HG02970 (cell line): ENCODE results near the gene KREMEN2.

Experiments
- ATAC-seq: cut with Tn5 transposase; IDR thresholded peaks from one replicate; pipeline ENCODE4 v1.9.1; 2021; ENCODE audit warnings: mild to moderate bottlenecking, moderate library complexity, moderate number of reproducible peaks; ENCODE audit not compliant: unreplicated experiment, low FRiP score

KREMEN2 gene

GRCh38 chr16:2963074-2963722 is 877 bp upstream of the KREMEN2 start:
- ATAC-seq: no peak

DNA sequence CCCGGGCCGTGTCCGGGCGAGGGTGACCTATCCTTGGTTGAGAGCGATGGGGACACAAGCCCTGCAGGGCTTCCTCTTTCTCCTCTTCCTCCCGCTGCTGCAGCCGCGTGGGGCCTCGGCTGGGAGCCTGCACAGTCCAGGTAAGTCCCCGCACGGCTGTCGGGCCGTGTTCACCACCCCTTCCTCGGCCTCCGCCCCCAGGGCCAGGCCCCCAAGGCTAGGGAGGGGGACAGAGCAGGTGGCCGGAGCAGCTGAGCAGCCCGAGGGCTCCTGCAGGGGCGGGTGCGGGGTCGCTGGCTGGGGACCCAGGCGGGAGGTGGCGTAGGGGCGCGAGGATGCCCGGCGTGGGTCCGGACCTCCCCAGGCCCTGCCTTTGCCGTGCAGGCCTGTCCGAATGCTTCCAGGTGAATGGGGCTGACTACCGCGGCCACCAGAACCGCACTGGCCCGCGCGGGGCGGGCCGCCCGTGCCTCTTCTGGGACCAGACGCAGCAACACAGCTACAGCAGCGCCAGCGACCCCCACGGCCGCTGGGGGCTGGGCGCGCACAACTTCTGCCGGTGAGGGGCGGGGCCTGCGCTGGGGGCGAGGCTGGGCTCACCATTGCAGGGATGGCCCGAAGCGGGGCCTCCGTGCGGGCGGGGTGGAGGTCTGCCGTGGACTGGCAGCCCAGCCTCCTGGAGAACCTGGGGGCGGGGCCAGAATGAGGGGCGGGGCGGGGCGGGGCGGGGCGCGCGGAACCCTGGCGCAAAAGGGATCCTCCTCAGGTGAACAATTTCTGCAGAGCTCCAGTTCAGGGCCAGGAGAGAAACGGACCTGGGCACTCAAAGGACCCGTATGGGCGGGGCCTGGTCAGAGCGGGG is 631 bp downstream of the KREMEN2 start:
- no peak for ATAC-seq

DNA sequence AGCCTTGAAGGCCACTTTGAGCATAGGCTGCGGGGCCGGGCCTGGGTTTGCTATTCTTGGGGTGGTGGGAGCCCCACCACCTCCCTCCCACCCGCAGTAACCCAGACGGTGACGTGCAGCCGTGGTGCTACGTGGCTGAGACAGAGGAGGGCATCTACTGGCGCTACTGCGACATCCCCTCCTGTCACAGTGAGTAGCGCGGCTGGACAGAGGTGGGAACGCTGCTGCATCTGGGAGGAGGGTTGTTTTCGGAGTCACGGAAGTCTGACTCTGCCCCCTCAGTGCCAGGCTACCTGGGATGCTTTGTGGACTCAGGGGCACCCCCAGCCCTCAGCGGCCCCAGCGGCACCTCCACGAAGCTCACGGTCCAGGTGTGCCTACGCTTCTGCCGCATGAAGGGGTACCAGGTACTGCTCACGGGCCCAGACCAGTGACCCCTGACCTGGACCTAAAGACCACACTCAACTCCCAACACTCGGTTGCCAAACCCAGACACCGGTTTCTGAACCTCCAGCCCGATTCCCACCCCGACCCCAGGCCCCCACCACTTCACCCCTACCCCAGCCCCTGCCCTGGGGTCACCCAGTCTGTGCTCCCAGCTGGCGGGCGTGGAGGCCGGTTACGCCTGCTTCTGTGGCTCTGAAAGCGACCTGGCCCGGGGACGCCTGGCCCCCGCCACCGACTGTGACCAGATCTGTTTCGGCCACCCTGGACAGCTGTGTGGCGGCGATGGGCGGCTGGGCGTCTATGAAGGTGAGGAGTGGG is 2.1 kb downstream of the KREMEN2 start:
- ATAC-seq: no peak

DNA sequence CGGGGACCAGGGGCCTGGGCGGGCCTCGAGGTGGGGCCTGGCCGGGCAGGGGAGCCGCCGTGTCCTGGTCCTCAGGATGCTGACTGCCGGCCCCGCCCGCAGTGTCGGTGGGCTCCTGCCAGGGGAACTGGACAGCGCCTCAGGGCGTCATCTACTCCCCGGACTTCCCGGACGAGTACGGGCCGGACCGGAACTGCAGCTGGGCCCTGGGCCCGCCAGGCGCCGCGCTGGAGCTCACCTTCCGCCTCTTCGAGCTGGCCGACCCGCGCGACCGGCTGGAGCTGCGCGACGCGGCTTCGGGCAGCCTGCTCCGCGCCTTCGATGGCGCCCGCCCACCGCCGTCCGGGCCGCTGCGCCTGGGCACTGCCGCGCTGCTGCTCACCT is 2.7 kb downstream of the KREMEN2 start:
- ATAC-seq: no peak

DNA sequence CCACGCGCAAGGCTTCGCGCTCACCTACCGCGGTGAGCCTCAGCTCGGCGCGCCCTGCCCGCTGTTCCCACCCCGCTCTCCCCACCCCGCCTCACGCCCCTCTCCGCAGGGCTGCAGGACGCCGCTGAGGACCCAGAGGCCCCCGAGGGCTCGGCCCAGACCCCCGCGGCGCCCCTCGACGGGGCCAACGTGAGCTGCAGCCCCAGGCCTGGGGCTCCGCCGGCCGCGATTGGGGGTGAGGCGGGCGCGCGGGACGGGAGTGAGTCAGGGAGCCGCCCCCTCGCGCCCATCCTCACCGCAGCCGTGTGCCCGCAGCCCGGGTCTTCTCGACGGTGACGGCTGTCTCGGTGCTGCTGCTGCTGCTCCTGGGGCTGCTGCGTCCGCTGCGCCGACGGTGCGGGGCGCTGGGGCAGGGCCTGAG is 3.1 kb downstream of the KREMEN2 start:
- ATAC-seq: no peak

GRCh38 chr16:2967721-2968161 is 3.7 kb downstream of the KREMEN2 start:
- no peak for ATAC-seq

DNA sequence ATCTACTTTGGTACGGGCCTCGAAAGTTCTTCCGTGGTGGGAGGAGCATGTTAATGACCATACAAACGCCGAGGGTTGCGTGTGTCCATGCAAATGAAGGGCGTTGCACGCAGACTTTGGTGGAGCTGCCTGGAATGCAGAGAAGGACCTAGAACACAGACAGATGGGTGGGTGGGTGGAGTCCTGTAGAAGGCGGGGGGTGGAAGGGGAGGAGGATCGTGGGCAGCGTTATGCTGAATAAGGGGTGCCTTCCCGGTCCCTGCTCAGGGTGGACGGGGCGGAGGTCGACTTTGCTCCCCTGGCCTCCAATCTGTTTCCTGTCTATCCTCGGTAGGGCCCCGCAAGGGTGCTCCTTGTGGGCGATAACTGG is 4.3 kb downstream of the KREMEN2 start:
- no peak for ATAC-seq

DNA sequence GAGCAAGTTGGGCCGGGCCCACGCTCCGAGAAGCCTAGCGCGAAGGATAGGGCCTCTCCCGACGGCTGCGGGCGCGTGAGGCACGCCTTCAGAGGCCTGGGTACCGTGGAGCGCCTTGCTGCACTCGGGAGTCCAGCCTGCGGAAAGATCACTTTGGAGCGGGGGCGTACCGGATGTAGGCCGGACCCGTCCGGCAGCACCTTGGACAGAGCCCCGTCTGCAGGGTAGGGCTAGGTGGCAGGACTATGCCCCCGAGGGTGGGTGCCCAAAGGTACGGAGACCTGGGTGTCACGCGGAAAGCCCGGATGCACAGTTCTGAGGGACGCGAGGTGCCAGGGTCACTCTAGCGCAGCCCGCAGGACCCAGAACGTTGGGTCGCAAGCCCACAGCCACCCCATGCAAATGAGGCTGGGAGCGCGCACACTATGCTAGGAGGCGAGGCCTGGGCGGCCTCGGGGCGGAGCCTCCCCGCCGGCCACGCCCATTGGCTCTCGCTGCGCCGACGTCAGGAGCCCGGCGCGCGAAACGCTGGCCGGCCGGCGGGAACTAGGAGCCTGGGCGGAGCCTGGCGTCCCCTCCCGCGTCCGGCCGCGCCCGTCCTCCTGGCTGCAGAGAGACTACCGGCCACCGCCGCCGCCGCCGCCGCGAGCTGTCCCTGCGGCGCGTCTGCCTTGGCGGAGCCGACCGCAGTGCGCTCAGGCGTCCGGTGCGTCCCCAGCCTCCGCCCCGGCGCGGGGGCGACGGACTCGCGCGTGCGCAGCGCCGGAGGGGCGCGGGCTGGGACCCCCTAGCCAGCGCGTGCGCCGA is 4.9 kb downstream of the KREMEN2 start, which contains the start of gene PAQR4:
TSS of gene PAQR4 (plus strand) at position 611 of the 807 bp plus-strand sequence. CDS start 327 bp downstream, outside the sequence.
- peak; percentile 63 for ATAC-seq

GRCh38 chr16:2969545-2970521 is 5.8 kb downstream of the KREMEN2 start:
- peak; percentile 33 for ATAC-seq

DNA sequence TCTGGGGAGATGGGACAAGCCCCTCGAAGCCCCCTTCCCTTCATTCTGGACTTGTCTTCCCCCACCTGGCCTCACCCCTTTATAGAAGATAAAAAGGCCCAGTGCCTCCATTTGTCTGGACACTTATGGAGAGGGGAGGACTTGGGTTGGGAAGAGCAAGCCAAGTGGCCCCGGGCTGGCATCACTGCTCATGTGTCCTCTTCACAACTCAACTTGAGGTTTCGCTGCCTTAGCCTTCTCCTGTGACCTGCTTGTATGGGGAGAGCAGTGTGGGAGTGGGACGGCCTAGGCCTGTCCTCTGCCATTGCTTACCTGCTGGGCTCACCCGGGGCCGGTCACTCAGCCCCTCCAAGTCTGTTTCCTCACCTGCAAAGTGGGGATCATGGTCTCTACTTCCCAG is 6.5 kb downstream of the KREMEN2 start:
- ATAC-seq: no peak

GRCh38 chr16:2971134-2971984 is 7.3 kb downstream of the KREMEN2 start:
- ATAC-seq: no peak

DNA sequence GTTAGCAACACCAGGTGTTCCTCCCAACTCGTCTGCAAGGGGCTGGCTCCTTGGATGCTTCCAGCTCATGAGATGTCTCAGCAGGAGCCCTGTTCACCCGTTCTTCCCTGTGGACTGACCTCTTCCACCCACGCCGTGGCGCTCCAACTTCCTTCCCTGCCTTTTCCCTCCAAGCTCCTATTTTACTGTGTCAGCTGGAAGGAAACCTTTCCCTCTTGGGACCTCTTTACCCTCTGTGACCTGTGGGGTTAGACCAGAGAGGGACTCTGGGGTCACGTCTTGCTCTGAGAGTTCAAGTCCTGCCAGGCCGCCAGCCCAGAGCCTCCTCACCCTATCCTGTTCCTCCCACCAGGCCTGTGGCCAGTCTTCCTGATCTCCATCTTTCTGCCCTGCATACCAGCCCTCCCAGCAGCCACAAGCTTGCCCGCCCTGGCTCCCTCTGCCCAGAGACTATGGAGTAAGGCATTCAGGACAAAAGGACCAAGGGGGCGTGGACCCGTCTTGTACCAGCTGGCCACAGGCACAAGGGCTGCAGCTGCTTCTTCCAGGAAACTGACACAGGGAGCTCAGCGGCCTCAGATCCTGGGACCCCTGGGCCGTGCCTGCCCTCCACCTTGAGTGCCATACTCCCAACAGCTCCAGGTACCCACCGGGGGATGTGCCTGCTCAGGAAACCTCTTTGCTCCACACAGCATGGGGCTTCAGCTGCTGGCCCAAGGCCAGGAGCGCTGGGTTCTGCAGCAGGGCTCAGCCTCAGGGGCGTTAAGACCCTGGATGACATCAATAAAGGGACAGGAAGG is 8.1 kb downstream of the KREMEN2 start:
- no peak for ATAC-seq

GRCh38 chr16:2973093-2973492 is 9.0 kb downstream of the KREMEN2 start:
- ATAC-seq: no peak

DNA sequence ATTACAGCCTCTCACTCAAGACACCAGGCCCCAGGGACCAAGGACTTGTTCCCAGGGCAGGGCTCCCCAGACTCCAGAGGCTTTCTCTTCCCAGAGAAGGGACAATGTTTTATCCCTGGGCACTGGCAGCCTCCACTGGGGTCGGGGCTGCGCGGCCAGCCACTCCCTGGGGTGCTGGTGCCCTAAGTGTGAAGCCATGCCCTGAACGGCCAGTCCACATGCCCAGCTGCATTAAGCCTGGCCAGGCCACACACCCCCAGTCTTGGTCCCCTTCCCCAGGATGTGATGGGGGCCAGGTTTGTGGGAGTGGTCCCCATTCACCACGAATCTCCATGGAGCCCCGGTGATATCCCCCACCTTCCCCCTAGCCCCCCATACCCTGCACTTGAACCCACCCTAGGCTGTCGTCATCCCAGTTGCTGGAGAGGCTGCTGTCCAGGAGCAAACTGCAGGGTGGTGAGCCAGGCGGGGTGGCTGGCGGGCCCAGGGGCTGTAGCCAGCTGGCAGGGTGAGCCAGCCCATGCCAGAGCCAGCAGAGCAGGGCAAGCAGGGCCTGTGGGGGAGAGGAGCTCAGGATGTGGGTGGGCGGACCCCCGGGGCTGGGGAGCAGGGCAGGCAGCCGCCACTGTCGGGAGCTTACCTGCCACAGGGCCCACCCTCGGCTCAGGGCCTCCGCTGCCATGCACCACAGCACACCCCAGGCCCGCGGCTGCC is 9.7 kb downstream of the KREMEN2 start:
- no peak for ATAC-seq

DNA sequence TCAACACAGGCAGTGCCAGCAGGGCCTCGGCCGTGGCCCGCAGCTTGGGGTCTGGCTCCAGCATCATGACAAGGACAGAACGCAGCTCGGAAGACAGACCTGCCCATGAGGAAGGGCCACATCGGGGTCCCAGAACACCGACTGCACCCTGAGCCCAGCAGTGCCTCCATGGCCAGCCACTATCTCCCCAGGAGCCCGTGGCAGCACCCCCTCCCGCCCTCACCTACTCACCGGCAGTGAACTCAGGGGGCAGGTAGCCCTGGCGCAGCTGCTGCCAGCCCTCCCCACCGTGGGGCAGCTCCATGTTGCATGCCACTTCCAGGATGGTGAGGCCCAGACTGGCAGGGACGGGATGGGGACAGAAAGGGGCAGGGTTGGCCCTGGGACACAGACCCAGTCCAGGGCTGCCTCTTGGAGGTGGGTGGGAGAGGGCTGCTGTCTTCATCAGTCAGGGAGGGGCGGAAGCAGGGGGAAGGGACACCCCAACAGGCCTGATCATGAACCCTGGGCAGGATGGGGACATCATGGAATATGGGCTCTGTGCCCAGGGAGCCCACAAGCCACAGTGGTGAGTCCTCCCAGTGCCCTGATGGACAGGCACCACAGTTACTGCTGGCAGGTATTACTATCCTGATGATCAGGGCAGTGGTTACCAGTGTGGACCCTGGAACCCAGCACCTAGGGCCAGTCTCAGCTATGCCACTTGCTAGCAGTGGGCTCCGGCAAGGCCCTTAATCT is 10.4 kb downstream of the KREMEN2 start:
- ATAC-seq: no peak

GRCh38 chr16:2975161-2975795 is 11.2 kb downstream of the KREMEN2 start:
- no peak for ATAC-seq
